Activated naive CD8-positive, alpha-beta T cell treated with anti-CD3 and anti-CD28 coated beads, Interleukin-2, amount 10 ng/mL, durations not matched to agents 7 days and 5 days (primary cell): ENCODE results near the gene SLC5A4. TPM values are rescaled to one million over a fixed set of nuclear protein-coding genes. Genes with fewer than 3 reads are reported as not detected.
"Not testable (repeated sequence)": the region's sequence is repeated elsewhere in the genome, so short reads cannot be mapped to it uniquely, and the experiment has no call there.

Experiments used
- ATAC-seq: fragments of 150-1000 bp; cut with Tn5 transposase; one replicate; pipeline ENCODE4 v1.10.0; 2021; ENCODE audit warnings: low read depth, moderate library complexity
- POLR2A ChIA-PET: fragments of 350-600 bp; sonication (Branson Sonifier 250); formaldehyde crosslinking; loops from one replicate; lab custom pipeline; 2021; ENCODE audit warnings: antibody characterized with exemption; lab: Charles Lee
- DNase-seq: peaks from one replicate; pipeline ENCODE4 v3.0.0; 2021
- H3K27ac Mint-ChIP-seq: one replicate; pipeline ENCODE4 v1.8.0; 2022; ENCODE audit warnings: mild to moderate bottlenecking, mixed read lengths
- H3K27me3 Mint-ChIP-seq: one replicate; pipeline ENCODE4 v1.8.0; 2022; ENCODE audit warnings: mild to moderate bottlenecking, moderate library complexity, mixed read lengths
- H3K36me3 Mint-ChIP-seq: one replicate; pipeline ENCODE4 v1.8.0; 2021; ENCODE audit warnings: mild to moderate bottlenecking, mixed read lengths
- H3K4me1 Mint-ChIP-seq: one replicate; pipeline ENCODE4 v1.8.0; 2021; ENCODE audit warnings: mixed read lengths
- H3K4me3 Mint-ChIP-seq: one replicate; pipeline ENCODE4 v1.8.0; 2022; ENCODE audit warnings: mild to moderate bottlenecking, moderate library complexity, mixed read lengths
- H3K9me3 Mint-ChIP-seq: one replicate; pipeline ENCODE4 v1.8.0; 2021; ENCODE audit warnings: mixed read lengths
- total RNA-seq, 2 experiments: library from RNA; stranded (reverse); gene quantifications; one replicate each; pipeline ENCODE4 v1.2.3, GENCODE V29; 2021

SLC5A4 gene
- total RNA-seq, 2 experiments from 2014 or later: not detected

DNA sequence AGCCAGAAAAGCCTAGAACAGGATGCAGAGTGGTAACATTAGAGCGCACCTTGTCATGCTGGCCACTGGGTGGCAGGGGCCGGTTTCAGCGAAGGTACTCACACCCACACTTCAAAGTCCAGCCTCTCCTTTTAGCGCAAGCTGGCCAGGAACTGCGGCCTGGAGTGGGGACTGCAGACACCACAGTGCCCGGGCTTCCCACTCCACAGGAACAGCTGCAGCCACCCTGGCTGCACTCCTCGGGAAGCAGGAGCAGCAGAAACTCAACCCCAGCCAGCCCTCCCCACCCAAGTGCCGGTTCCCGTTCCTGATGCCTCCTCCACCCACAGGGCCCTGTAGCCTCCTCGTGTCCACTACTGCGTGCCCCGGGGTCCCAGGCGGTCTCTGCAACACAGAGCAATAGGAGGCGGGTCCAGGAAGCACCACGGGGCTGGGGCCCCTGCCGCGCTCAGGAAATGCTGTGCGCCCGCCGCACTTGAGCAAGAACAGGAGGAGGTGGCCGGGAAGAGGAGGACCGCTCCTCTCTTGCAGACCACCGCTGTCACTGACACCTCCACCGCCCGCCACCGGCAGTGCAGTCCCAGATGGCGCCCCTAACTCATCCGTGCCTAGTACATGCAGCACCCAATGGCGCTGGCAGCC is 52.5 kb downstream of the SLC5A4 start:
- POLR2A ChIA-PET: no interaction called here
- no peaks in the 10 kb centered on the region for H3K36me3 Mint-ChIP-seq
- peak; percentile 46 for ATAC-seq
- no peak overlapping the region for H3K27ac Mint-ChIP-seq
- H3K9me3 Mint-ChIP-seq: no peaks in the 10 kb centered on the region
- peaks cover 21% of the 10 kb centered on the region for H3K4me1 Mint-ChIP-seq
- H3K27me3 Mint-ChIP-seq: peaks cover 29% of the 10 kb centered on the region
- H3K4me3 Mint-ChIP-seq: peak overlapping the region; percentile 59
- peak; percentile 46 for DNase-seq

DNA sequence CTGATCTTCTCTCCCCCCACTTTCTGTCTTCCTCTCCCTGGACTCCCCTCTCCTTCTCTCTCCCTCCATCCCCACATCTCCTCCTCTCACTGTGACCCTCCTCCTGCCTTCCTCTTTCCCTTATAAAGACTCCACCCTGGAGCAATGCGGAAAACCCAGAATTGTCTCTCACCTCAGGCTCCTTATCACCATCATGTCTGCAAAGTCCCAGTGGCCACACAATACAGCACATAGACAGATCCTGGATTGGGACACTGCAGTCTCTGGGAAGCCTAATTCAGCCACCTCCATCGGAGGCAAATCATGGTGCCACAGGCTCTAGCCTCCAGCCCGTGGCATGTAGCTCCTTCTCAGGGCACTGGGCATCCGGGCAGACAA is 53.0 kb downstream of the SLC5A4 start:
- Mint-ChIP-seq H3K9me3 (no peaks in the 10 kb centered on the region), H3K4me1 (peaks cover 21% of the 10 kb centered on the region), H3K36me3 (no peaks in the 10 kb centered on the region), H3K4me3 (peak overlapping the region; percentile 59), H3K27ac (no peak overlapping the region), H3K27me3 (peaks cover 29% of the 10 kb centered on the region)
- DNase-seq (no peak), ATAC-seq (no peak)
- POLR2A ChIA-PET: no interaction called here

- POLR2A ChIA-PET: interaction anchor here (0.9 kb wide), 1 partner anchor 274 kb away, joined by 3 read pairs; the partner anchor contains the start of gene FBXO7
- H3K27ac Mint-ChIP-seq: peak overlapping the region; percentile 28
- H3K4me3 Mint-ChIP-seq: no peak overlapping the region
- peaks cover 17% of the 10 kb centered on the region for H3K4me1 Mint-ChIP-seq
- DNase-seq (no peak), ATAC-seq (no peak)
- H3K36me3 Mint-ChIP-seq: no peaks in the 10 kb centered on the region
- H3K27me3 Mint-ChIP-seq: peaks cover 36% of the 10 kb centered on the region
- no peaks in the 10 kb centered on the region for H3K9me3 Mint-ChIP-seq
Measured at GRCh38 chr22:32200752-32201151, 54.4 kb downstream of the SLC5A4 start.

DNA sequence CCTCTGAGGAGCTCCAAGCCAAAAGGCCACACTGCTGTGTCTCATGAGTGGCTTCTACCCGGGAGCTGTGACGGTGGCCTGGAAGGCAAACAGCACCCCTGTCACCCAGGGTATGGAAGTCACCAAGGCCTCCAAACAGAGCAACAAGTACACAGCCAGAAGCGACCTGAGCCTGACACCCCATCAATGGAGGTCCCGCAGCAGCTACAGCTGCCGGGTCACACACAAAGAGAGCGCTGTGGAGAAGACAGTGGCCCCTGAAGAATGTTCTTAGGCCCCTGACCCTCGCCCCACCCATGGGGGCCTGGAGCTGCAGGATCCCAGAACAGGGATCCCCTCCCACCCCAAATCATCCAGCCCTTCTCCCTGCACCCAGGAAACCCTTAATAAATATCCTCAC is 55.2 kb downstream of the SLC5A4 start:
- Mint-ChIP-seq H3K4me1 (peaks cover 17% of the 10 kb centered on the region), H3K9me3 (no peaks in the 10 kb centered on the region), H3K27me3 (peaks cover 44% of the 10 kb centered on the region), H3K36me3 (no peaks in the 10 kb centered on the region), H3K27ac (no peak overlapping the region), H3K4me3 (no peak overlapping the region)
- ATAC-seq (no peak), DNase-seq (no peak)
- POLR2A ChIA-PET: interaction anchor here (0.6 to 0.9 kb wide), 2 partner anchors 275 to 825 kb away, joined by 3 to 4 read pairs; partner anchors contain the start of gene FBXO7

DNA sequence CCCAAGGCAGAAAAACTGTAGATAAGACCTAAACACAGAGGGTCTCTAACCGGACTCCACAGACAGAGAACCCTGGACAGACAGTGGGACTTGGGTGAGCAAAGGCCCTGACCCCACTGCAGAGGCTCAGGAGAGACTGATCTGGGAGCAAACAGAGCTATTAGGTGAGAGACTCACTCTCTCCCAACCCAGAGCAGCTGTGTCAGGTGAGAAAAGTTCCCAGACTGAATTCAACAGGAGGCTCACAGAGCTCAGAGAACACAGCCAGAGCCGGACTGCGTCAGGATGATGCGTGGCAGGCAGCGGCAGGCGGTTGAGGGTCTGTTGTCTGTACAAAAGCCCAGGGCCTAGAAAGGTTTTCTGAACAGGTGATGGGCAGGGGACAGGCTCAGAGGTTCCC is 55.8 kb downstream of the SLC5A4 start:
- ATAC-seq: no peak
- POLR2A ChIA-PET: interaction anchor here (0.6 kb wide), 1 partner anchor 826 kb away, joined by 4 read pairs; no protein-coding TSS in a partner anchor
- Mint-ChIP-seq H3K27me3 (peaks cover 44% of the 10 kb centered on the region), H3K36me3 (no peaks in the 10 kb centered on the region), H3K9me3 (no peaks in the 10 kb centered on the region), H3K4me1 (peaks cover 14% of the 10 kb centered on the region), H3K4me3 (no peak overlapping the region), H3K27ac (no peak overlapping the region)
- DNase-seq: no peak

- ATAC-seq, H3K27ac Mint-ChIP-seq, H3K36me3 Mint-ChIP-seq, DNase-seq, H3K4me1 Mint-ChIP-seq, H3K4me3 Mint-ChIP-seq, H3K9me3 Mint-ChIP-seq, POLR2A ChIA-PET: not testable (repeated sequence)
- peaks cover 33% of the 10 kb centered on the region for H3K27me3 Mint-ChIP-seq
Measured at GRCh38 chr22:32197553-32198226, 57.5 kb downstream of the SLC5A4 start.

- H3K27ac Mint-ChIP-seq, H3K4me3 Mint-ChIP-seq, H3K4me1 Mint-ChIP-seq, POLR2A ChIA-PET, H3K9me3 Mint-ChIP-seq, ATAC-seq, H3K36me3 Mint-ChIP-seq, DNase-seq: not testable (repeated sequence)
- H3K27me3 Mint-ChIP-seq: peaks cover 34% of the 10 kb centered on the region
Measured at GRCh38 chr22:32195900-32196299, 59.2 kb downstream of the SLC5A4 start.

- ATAC-seq, H3K4me1 Mint-ChIP-seq, POLR2A ChIA-PET, H3K9me3 Mint-ChIP-seq, H3K4me3 Mint-ChIP-seq, H3K36me3 Mint-ChIP-seq, H3K27ac Mint-ChIP-seq, DNase-seq: not testable (repeated sequence)
- H3K27me3 Mint-ChIP-seq: peaks cover 34% of the 10 kb centered on the region
Measured at GRCh38 chr22:32193346-32193745, 61.8 kb downstream of the SLC5A4 start.

DNA sequence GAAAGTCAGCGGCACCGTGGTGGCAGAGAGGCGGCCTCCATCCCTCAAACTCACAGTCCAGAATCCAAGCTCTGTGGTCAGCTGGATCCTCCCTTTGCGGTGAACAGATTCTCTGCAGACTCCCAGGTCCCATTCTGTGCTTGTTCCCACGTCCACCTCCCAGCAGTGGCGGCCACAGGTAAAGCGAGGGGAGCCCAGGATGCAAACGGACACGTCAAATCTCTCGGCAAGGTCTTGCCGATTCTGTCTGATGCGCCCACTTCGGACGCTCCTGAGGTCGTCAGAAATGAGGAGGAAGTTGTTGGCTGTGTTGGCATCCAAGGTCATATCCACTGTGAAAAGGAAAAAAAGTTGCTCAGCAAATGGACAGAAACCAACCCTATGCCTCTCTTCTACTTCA is 64.1 kb downstream of the SLC5A4 start:
- H3K4me1 Mint-ChIP-seq, ATAC-seq, POLR2A ChIA-PET, H3K9me3 Mint-ChIP-seq, H3K36me3 Mint-ChIP-seq, H3K4me3 Mint-ChIP-seq, DNase-seq, H3K27ac Mint-ChIP-seq: not testable (repeated sequence)
- H3K27me3 Mint-ChIP-seq: peaks cover 31% of the 10 kb centered on the region

DNA sequence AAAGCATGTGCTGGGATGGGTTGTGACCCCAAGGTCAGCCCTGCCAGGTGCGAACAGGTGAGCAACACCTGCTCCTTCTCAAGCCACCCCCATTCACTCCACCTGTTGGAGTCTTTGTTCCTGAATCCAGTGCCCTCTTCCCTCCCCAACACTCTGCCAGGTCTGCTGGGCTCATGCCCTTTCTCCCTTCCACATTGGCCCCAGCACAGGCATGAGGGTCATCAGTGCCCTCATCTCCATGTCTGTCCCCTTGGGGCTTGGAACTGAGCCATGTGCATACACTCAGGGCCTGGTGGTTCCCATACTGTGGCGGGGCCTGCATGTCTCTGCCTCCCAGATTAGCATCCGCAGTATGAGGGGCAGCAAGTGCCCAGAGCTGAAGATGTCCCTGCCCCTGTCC is 69.3 kb downstream of the SLC5A4 start:
- POLR2A ChIA-PET: no interaction called here
- ATAC-seq (no peak), DNase-seq (no peak)
- H3K27me3 Mint-ChIP-seq: peaks cover 5% of the 10 kb centered on the region
- no peaks in the 10 kb centered on the region for H3K36me3 Mint-ChIP-seq
- no peak overlapping the region for H3K27ac Mint-ChIP-seq
- H3K4me3 Mint-ChIP-seq: no peak overlapping the region
- no peaks in the 10 kb centered on the region for H3K9me3 Mint-ChIP-seq
- H3K4me1 Mint-ChIP-seq: no peaks in the 10 kb centered on the region

DNA sequence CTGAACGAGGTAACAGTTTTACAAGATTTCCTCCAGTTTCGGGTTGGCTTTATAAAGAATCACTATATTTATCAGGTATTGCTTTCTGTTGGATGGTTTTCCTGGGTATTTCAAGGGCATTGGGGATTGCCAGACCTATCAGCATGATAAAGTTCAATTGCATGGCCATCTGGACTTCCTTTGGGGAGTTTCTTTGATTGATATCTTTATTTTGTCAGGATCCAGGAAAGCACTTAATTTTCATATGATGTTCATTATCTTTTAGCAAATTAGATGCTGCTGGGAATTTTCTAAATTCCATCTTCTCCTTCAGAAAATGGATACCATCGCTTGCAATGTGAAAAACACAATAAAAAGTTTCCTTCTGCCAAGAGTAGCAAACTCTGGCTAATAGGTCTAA is 71.5 kb downstream of the SLC5A4 start:
- H3K36me3 Mint-ChIP-seq: no peaks in the 10 kb centered on the region

GRCh38 chr22:32181043-32181442 is 74.1 kb downstream of the SLC5A4 start:
- Mint-ChIP-seq H3K36me3 (no peaks in the 10 kb centered on the region), H3K9me3 (no peaks in the 10 kb centered on the region), H3K27me3 (peaks cover 29% of the 10 kb centered on the region), H3K4me3 (no peak overlapping the region), H3K4me1 (no peaks in the 10 kb centered on the region), H3K27ac (no peak overlapping the region)
- POLR2A ChIA-PET: no interaction called here
- ATAC-seq (no peak), DNase-seq (no peak)

More for the DNA sequence above, 71.5 kb downstream of the SLC5A4 start:
- Mint-ChIP-seq H3K27me3 (peaks cover 10% of the 10 kb centered on the region), H3K9me3 (no peaks in the 10 kb centered on the region), H3K4me1 (no peaks in the 10 kb centered on the region), H3K27ac (no peak overlapping the region), H3K4me3 (no peak overlapping the region)
- DNase-seq (no peak), ATAC-seq (no peak)
- POLR2A ChIA-PET: no interaction called here

DNA sequence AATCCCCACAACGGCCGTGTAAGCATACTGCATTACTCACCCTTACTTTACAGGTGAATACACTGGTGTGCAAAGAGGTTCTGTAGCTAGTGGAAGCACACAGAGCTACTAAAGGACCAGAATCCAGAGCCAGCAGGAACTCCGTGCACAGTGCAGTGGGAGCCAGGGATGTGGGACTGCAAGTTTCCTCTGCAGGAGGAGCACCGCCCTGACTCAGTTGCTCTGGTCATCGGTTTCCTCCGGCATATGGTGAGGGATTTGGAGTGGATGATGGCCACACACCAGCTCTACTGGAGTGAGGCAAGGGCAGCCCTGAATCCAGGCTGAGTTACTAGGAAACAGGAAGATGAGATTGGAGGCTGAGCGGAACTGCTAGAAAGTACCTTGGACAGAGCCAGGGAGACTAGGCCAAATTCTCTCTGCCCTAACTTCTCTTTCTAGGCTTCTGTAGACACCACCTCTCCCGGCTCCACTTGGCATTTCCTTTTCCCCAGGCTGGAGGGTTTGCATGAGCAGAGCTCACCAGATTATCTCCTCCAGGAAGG is 77.9 kb downstream of the SLC5A4 start:
- H3K27ac Mint-ChIP-seq: no peak overlapping the region
- no peak for ATAC-seq
- H3K27me3 Mint-ChIP-seq: peaks cover 46% of the 10 kb centered on the region
- no peak for DNase-seq
- no peaks in the 10 kb centered on the region for H3K9me3 Mint-ChIP-seq
- no peak overlapping the region for H3K4me3 Mint-ChIP-seq
- no peaks in the 10 kb centered on the region for H3K36me3 Mint-ChIP-seq
- POLR2A ChIA-PET: no interaction called here
- no peaks in the 10 kb centered on the region for H3K4me1 Mint-ChIP-seq
